Measurements from ENCODE around the gene CEP128. TPM values are rescaled to one million over a fixed set of nuclear protein-coding genes. Genes with fewer than 3 reads are reported as not detected.

Gene CEP128
- total RNA-seq, 1 experiment from 2014 or later, result 12.0 TPM

DNA sequence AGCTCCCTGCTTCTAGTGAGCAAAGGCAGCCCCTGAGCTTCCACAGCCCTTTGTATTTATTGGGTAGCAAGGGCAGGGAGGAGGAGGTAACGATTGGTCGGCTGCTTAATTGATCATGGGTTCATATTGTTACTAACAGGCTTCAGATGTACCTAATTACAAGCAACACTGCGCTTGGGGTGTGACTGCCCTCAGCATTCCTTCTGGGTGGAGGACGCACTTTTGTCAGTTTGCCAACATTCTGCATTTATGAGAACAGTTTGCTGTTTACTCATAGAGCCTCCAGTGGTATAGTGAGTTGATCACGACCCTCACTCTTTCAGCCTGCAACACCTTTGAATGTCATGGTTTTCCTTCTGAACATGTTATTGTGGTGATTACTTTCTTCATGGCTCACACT, 23.5 kb upstream of the CEP128 start (continued):
- TF ChIP-seq SMAD3 (CRISPR knock-in tag; IDR thresholded peaks at IDR 0.05; ENCODE audit: borderline replicate concordance) (no peak), PRRX2 (CRISPR knock-in tag; IDR thresholded peaks at IDR 0.05) (no peak), NFYB (CRISPR knock-in tag; conservative IDR thresholded peaks at IDR 0.05; ENCODE audit: low read depth) (no peak)

DNA sequence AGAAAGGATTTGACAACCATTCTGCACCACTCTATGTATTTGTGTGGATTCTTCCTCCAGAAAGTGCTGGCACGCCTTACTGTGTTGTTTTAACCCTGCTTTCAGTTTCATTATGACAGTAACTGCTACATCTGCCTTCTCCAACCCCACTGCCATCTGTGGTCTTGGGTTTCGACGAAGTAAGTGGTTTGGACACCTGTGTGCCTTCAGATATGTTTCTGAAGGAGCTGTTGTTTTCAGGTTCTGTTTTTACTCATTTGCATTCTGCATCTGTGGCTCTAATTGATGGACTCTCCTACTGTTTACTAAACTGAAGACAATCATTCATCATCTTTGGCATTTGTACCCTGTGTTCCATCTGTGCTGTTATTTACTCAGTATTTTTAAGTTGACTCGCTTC, 18.0 kb upstream of the CEP128 start:
- Mint-ChIP-seq H3K9me3 (no peaks in the 10 kb centered on the region), H3K27me3 (ENCODE audit: low read depth) (peaks cover 34% of the 10 kb centered on the region), H3K36me3 (no peaks in the 10 kb centered on the region), H3K27ac (no peak overlapping the region), H3K4me1 (peaks cover 11% of the 10 kb centered on the region), H3K4me3 (no peak overlapping the region)
- CTCF ChIA-PET, result interaction anchor here (1.8 kb wide), 1 partner anchor 28 kb away, joined by 8 read pairs; no protein-coding TSS in a partner anchor
- POLR2A ChIA-PET, result no interaction called here
- ATAC-seq (no peak), DNase-seq (ENCODE audit: low spot score) (no peak)
- no peak for TF ChIP-seq FOXK1 (CRISPR knock-in tag; IDR thresholded peaks at IDR 0.05)
- TF ChIP-seq ZNF232 (CRISPR knock-in tag; IDR thresholded peaks at IDR 0.05), result no peak
- TF ChIP-seq, protein P1, sequence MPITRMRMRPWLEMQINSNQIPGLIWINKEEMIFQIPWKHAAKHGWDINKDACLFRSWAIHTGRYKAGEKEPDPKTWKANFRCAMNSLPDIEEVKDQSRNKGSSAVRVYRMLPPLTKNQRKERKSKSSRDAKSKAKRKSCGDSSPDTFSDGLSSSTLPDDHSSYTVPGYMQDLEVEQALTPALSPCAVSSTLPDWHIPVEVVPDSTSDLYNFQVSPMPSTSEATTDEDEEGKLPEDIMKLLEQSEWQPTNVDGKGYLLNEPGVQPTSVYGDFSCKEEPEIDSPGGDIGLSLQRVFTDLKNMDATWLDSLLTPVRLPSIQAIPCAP (CRISPR knock-in tag; IDR thresholded peaks at IDR 0.05), result no peak
- no peak for TF ChIP-seq FOXJ3 (CRISPR knock-in tag; IDR thresholded peaks at IDR 0.05; ENCODE audit: borderline replicate concordance)
- TF ChIP-seq, protein P2, sequence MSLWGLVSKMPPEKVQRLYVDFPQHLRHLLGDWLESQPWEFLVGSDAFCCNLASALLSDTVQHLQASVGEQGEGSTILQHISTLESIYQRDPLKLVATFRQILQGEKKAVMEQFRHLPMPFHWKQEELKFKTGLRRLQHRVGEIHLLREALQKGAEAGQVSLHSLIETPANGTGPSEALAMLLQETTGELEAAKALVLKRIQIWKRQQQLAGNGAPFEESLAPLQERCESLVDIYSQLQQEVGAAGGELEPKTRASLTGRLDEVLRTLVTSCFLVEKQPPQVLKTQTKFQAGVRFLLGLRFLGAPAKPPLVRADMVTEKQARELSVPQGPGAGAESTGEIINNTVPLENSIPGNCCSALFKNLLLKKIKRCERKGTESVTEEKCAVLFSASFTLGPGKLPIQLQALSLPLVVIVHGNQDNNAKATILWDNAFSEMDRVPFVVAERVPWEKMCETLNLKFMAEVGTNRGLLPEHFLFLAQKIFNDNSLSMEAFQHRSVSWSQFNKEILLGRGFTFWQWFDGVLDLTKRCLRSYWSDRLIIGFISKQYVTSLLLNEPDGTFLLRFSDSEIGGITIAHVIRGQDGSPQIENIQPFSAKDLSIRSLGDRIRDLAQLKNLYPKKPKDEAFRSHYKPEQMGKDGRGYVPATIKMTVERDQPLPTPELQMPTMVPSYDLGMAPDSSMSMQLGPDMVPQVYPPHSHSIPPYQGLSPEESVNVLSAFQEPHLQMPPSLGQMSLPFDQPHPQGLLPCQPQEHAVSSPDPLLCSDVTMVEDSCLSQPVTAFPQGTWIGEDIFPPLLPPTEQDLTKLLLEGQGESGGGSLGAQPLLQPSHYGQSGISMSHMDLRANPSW (CRISPR knock-in tag; conservative IDR thresholded peaks at IDR 0.05; ENCODE audit: low read depth), result no peak
- no peak for TF ChIP-seq GABPB1 (CRISPR knock-in tag; IDR thresholded peaks at IDR 0.05)
- TF ChIP-seq, protein P3, sequence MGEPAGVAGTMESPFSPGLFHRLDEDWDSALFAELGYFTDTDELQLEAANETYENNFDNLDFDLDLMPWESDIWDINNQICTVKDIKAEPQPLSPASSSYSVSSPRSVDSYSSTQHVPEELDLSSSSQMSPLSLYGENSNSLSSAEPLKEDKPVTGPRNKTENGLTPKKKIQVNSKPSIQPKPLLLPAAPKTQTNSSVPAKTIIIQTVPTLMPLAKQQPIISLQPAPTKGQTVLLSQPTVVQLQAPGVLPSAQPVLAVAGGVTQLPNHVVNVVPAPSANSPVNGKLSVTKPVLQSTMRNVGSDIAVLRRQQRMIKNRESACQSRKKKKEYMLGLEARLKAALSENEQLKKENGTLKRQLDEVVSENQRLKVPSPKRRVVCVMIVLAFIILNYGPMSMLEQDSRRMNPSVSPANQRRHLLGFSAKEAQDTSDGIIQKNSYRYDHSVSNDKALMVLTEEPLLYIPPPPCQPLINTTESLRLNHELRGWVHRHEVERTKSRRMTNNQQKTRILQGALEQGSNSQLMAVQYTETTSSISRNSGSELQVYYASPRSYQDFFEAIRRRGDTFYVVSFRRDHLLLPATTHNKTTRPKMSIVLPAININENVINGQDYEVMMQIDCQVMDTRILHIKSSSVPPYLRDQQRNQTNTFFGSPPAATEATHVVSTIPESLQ (CRISPR knock-in tag; IDR thresholded peaks at IDR 0.05), result no peak
- no peak for TF ChIP-seq SOX15 (CRISPR knock-in tag; IDR thresholded peaks at IDR 0.05)

DNA sequence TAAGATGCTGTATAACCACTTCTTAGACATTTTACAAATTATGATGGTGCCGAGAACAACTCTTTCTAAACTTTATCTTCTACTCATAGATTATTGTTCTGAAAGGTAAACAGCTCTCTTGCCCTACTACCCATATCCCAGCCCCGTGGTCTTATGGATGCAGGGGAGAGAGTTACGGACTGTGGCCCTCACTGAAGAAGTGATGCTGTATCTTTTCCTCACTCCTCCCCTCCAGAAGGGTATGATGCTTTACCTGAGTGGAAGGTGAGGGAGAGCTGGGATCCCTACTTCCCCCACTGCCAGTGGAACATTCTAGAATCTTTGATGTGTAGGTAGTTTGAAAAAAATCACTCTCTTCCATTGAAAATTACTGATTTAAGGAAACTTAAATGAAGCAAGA, 17.4 kb upstream of the CEP128 start:
- no peak overlapping the region for H3K27ac Mint-ChIP-seq
- no peak overlapping the region for H3K4me3 Mint-ChIP-seq
- DNase-seq (ENCODE audit: low spot score), result no peak
- no peak for ATAC-seq
- CTCF ChIA-PET, result interaction anchor here (1.8 kb wide), 1 partner anchor 28 kb away, joined by 8 read pairs; no protein-coding TSS in a partner anchor
- POLR2A ChIA-PET, result no interaction called here
- H3K36me3 Mint-ChIP-seq, result no peaks in the 10 kb centered on the region
- peaks cover 11% of the 10 kb centered on the region for H3K4me1 Mint-ChIP-seq
- TF ChIP-seq, protein P4, sequence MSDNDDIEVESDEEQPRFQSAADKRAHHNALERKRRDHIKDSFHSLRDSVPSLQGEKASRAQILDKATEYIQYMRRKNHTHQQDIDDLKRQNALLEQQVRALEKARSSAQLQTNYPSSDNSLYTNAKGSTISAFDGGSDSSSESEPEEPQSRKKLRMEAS (CRISPR knock-in tag; IDR thresholded peaks at IDR 0.05), result no peak
- TF ChIP-seq RORB (CRISPR knock-in tag; IDR thresholded peaks at IDR 0.05), result no peak
- TF ChIP-seq NFATC4 (CRISPR knock-in tag; IDR thresholded peaks at IDR 0.05), result no peak
- TF ChIP-seq ELF4 (CRISPR knock-in tag; IDR thresholded peaks at IDR 0.05; ENCODE audit: low read depth), result no peak
- TF ChIP-seq, protein P5, sequence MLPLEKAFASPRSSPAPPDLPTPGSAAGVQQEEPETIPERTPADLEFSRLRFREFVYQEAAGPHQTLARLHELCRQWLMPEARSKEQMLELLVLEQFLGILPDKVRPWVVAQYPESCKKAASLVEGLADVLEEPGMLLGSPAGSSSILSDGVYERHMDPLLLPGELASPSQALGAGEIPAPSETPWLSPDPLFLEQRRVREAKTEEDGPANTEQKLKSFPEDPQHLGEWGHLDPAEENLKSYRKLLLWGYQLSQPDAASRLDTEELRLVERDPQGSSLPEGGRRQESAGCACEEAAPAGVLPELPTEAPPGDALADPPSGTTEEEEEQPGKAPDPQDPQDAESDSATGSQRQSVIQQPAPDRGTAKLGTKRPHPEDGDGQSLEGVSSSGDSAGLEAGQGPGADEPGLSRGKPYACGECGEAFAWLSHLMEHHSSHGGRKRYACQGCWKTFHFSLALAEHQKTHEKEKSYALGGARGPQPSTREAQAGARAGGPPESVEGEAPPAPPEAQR (CRISPR knock-in tag; IDR thresholded peaks at IDR 0.05), result no peak
- TF ChIP-seq NR1H2 (CRISPR knock-in tag; IDR thresholded peaks at IDR 0.05), result no peak
- no peak for TF ChIP-seq ZNF232 (CRISPR knock-in tag; IDR thresholded peaks at IDR 0.05)
- TF ChIP-seq NFYB (CRISPR knock-in tag; conservative IDR thresholded peaks at IDR 0.05; ENCODE audit: low read depth), result no peak
- TF ChIP-seq ZNF423 (CRISPR knock-in tag; IDR thresholded peaks at IDR 0.05), result no peak
- TF ChIP-seq, protein P6, sequence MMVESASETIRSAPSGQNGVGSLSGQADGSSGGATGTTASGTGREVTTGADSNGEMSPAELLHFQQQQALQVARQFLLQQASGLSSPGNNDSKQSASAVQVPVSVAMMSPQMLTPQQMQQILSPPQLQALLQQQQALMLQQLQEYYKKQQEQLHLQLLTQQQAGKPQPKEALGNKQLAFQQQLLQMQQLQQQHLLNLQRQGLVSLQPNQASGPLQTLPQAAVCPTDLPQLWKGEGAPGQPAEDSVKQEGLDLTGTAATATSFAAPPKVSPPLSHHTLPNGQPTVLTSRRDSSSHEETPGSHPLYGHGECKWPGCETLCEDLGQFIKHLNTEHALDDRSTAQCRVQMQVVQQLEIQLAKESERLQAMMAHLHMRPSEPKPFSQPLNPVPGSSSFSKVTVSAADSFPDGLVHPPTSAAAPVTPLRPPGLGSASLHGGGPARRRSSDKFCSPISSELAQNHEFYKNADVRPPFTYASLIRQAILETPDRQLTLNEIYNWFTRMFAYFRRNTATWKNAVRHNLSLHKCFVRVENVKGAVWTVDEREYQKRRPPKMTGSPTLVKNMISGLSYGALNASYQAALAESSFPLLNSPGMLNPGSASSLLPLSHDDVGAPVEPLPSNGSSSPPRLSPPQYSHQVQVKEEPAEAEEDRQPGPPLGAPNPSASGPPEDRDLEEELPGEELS (CRISPR knock-in tag; IDR thresholded peaks at IDR 0.05), result no peak
- H3K9me3 Mint-ChIP-seq, result no peaks in the 10 kb centered on the region
- H3K27me3 Mint-ChIP-seq (ENCODE audit: low read depth), result peaks cover 34% of the 10 kb centered on the region

Measured in WTC11 (cell line).